KG1 (cell line): ENCODE measurements around the gene TRIM14.
A peak's percentile ranks its signal among the peaks of the same experiment; 100 is the strongest.
"Not testable (repeated sequence)": the region's sequence is repeated elsewhere in the genome, so short reads cannot be mapped to it uniquely, and the experiment has no call there.

ENCODE experiments used
- DNase-seq: peaks from one replicate; lab custom pipeline; 2025; lab: John Stamatoyannopoulos, UW

The TRIM14 gene

DNA sequence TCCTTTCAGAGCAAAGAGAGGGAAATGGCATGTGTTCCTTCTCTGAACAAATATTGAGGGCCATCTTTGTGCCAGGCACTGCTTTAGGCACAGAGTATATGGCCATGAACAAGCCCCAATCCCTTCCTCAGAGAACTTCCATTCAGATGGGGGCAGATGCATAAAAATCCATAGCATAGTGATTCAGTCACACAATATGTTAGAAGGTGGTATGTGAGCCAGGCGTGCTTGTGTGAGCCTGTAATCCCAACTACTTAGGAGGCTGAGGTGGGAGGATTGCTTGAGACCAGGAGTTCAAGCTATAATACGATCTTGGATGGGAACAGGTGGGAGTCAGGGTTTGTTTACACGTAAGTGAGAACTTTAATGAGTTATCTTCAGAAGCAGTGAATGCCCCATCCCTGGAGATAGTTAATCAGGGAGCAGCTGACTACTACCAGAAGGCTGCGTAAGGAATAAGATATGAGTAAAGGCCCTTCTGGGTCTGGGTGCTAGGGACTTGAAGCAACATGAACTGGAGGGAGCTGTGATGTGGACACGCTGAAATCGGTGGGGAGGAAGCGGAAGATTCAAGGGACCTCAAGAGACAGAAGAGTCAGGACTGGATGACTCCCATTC is 35.3 kb downstream of the TRIM14 start:
- no peak for DNase-seq

DNA sequence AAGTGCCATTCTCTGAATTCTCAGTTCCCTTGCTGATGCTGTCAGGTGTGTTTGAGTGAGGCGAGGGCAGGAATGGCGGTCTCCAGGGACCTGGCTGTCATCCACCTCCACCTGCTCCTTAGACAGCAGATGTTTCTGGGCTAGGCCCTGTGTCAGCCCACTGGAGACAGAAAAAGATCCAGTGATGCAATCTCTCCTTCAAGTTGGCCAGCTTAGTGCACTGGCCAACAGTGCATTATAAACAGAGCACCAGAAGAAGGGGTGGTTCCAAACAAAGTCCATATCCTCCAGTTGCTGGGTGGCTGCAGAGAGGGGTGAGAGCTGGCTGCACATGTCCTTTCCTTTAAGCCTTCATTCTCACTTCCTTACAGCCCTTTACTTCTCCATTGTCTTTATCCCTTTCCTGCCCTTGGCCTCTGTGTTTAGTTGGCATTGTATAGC is 35.9 kb downstream of the TRIM14 start:
- no peak for DNase-seq

DNA sequence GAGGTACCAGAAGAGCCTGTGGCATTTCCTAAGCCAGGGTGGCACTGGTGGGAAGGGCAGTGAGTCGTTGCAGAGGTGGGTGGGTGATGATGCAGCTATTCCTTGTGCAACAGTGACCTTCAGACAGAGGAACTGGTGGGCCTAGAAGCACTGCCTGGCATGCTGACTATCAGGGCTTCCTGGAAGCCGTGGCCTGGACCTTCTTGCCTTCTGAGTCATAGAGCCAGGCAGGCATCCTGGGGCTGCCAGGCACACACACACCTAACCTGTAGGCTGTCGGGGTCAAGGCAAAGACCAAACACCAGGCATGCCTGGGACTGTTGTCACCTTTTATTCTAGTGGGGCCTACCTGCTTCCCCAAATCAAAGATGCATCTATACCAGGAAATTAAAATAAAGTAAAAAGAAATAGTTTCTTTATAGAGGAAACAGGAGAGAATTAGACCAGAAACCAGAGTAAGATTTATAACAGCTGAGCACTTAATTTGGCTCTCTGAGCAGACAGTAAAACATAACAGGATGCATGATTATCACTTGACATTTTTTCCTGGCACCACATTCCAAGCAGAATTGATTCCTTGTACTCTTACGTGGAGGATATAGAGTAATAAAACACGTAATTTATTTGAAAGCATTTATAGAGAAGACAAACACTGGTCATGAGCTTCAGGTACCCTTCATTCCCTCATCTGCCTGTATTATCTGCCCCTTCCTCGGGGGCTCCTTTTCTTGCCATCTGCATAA is 37.4 kb downstream of the TRIM14 start:
- no peak for DNase-seq

DNA sequence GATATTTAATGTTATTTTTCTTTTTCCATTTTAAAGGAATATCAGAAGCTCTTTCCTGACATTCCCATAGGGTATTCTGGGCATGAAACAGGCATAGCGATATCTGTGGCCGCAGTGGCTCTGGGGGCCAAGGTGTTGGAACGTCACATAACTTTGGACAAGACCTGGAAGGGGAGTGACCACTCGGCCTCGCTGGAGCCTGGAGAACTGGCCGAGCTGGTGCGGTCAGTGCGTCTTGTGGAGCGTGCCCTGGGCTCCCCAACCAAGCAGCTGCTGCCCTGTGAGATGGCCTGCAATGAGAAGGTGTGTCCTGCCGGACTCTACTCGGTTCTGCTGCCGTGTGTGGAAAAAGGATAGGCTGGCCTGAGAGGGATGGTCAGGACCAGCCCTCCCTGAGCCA is 38.2 kb downstream of the TRIM14 start:
- DNase-seq: no peak

DNA sequence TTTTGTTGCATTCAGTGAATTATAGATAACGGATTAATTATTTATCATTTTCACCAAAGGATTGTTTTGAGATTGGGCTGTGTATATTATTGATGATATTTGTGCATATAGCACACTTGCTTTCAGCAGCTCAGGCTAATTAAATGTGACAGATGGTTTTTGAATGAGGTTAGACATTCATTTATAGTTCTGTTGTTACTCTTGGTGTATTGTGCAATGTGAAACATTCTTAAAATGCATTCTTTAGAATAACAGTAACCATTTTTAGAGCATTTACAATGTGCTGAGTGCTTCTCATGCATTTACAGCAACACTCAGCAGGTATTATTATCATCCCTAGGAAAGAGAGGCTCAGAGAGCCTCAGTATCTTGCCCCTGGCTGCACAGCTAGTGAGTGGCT is 38.7 kb downstream of the TRIM14 start:
- no peak for DNase-seq

DNA sequence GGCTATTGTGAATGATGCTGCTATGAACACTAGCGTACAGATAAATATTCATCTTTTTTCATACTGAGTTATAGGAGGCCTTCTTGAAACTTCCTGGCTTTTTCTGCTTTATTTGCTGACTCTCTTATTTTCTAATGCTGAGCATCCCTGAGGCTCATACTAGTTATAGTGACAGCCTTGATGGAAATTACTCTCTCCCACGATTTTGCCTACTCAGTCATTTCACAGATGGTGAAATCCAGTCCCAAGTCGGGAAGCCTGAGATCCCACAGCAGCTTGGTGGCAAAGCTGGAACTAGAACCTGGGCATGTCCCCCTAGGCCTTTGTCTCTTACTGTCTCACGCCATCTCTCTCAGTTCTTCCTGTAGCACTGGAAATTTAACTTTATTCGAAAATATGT is 40.1 kb downstream of the TRIM14 start:
- no peak for DNase-seq

DNA sequence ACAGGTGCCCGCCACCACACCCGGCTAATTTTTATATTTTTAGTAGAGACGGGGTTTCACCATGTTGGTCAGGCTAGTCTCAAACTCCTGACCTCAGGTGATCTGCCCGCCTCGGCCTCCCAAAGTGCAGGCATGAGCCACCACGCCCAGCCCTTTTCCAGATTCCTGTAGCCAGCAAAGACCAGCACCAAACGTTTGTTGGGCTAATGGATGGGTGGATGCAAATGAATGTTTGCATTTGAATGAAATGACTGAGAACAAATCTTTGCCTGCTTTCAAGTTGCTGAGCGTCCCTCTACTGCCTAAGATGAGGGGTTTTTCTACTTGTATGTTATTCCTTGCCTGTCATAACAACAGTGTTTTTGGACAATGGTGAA is 42.5 kb downstream of the TRIM14 start:
- not testable (repeated sequence) for DNase-seq

DNA sequence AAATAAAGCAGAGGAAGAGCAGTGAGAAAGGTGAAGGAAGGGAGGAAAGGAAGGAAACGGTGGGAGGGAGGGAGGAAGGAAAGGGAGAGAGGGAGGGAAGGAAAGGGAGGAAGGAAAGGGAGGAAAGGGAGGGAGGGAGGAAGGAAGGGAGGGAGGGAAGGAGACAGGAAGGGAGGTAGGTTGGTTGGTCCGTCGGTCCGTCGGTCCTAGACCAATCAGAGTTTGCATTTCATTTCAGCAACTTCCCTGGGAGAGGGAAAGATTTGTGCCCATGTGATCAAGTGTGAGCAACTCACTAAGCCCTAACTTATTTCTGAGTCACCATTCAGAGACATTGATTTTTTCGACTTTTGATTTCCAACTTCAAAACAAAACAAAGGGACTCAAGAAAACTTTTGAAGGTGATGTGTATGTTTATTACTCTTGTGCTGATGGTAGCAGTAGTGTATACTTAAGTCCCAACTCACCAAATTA is 43.7 kb downstream of the TRIM14 start:
- no peak for DNase-seq

DNA sequence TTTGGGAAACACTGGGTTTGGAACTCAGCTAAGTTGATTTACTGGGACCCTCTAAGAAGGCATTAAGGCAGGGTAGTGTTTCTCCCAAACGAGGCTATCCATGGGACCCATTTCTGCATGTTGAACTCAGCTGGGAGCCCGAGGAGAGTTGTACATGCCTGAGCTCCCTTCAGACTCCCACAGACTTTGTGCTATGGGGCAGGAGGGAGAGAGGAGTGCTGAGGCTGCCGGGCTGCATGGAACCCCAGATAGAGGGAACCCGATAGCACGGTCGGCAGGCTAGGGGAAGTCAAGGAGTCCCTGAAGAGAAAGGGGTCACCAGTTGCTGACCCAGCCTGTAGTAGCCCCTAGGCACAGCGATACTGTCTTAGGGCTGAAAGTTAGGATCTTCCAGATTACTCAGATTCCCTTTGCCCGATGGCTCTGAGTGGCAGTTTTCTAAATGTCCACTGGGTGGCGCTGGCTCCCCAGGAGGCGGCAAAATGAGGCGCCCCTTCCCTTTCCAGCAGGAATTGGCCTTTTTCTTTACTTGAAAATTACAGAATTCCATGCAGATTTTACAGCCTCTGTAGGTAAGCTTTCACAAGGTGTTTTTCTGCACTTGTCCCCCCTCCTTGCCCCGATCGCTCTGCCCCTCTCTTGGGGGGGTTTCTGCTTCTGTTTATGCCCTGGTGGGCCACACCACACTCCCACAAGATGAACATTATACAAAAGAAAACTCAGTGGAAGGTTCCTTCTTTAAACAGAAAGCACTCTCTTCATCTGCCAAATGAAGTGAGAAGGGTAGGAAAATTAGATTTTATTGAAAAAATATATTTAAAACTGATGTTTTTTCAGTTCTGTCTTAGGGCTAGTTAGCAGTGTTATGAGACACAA is 44.7 kb downstream of the TRIM14 start:
- DNase-seq: no peak

DNA sequence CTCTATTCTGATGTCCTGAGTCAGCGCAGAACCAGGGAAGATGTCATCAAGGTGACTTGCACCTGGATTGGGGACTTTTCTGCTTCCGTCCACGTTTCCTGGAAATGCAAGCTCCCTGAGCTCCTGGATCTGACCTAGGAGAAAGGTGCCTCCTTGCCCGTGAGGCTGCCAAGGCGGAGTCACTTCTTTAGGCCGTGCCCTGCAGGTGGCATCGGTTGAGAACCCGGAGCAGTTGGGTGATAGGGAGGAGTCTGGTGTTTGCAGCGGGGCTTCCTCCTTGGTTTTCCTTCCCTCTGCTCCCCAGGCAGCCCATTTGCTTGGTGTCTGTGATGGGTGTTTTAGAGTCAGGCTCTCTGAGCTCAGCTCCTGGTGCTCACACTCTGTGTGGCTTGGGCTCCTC is 47.3 kb downstream of the TRIM14 start:
- no peak for DNase-seq

DNA sequence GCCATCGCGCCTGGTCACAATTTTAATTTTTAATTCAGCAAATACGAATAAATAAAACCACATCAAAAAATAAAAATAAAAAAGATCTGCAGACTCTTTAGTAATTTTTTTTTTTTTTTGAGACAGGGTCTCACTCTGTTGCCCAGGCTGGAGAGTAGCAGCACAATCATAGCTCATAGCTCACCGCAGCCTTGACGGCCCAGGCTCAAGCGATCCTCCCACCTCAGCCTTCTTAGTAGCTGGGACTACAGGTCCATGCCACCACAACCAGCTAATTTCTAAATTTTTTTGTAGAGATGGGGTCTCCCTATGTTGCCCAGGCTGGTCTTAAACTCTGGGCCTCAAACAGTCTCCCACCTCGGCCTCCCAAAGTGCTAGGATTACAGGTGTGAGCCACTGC is 48.3 kb downstream of the TRIM14 start:
- DNase-seq: no peak

DNA sequence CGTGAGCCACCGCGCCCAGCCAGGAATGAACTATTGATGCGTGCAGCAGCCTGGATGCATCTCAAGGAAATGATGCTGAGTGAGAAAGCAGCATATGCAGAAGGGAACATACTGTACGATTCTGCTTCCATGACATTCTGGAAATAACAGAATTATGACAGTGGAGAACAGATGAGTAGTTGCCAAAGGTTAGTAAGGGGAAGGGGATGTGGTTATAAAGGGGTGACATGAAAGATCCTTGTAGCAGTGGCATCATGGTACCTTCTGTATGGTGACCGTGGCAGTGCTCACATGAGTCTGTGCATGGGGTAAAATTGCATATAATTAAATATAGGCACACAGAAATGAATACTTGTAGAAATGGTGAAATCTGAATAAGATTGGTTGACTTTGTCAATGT is 49.5 kb downstream of the TRIM14 start:
- no peak for DNase-seq

DNA sequence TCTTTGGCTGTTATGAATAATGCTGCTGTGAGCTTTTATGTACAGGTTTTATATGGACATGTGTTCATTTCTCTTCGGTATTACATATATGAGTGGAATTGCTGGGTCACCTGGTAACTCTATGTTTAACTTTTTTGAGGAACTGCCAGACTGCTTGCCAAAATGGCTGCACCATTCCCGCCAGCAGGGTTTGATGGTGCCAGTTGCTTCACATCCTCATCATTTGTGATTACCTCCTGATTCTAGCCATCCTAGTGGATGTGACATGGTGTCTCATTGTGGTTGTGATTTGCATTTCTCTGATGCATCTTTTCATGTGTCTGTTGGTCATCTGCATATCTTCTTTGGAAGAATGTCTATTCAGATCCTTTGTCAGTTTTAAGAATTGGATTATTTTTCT is 51.8 kb downstream of the TRIM14 start:
- DNase-seq: no peak

DNA sequence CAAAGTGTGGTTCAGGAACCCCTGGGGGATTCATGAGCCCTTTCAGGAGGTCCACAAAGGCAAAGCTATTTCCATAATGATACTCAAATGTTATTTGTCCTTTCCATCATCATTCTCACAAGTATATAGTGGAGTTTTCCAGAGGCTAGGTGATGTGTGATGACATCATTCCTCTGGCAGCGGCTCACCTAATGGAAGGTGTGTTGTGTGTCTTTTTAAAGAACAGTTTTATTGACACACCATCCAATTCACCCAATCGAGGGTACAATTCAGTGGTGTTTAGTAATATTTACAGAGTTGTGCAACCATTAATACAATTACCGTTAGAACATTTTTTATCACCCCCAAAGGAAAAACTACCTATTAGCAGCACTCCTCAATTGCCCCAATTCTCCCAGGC is 52.8 kb downstream of the TRIM14 start:
- DNase-seq: no peak

DNA sequence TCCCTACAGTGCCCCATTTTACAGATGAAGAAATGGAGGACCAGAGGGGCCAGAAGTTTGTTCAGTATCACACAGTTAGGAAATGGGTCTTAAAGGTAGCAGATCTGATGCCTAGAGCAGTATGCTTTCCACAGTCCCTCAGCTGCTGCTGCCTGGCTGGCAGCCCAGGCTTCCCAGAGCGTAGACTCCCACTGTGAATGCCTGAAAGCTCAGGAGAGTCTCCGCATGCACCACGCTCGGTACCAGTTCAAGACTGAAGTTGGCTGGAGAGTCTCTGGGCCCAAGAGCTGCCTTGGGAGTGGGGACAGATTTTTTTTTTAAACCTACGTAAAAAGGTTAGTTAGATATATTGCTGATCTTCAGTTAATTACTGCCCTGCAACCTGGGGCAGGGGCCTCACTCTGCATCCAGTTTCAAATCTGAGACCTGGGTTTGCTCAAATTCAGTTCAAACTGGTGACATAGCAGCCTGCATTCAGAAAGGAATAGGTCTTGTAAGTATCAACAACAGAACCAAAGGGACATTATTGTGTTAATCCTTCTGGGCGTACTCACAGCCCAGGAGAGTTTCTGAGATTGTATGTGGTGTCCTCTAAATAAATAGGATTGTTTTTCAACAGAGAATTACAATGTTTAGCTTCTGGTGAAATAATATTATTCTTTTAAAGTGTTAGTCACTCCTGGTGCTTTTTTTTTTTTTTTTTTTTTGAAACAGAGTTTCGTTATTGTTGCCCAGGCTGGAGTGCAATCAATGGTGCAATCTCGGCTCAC is 54.2 kb downstream of the TRIM14 start:
- DNase-seq: no peak

DNA sequence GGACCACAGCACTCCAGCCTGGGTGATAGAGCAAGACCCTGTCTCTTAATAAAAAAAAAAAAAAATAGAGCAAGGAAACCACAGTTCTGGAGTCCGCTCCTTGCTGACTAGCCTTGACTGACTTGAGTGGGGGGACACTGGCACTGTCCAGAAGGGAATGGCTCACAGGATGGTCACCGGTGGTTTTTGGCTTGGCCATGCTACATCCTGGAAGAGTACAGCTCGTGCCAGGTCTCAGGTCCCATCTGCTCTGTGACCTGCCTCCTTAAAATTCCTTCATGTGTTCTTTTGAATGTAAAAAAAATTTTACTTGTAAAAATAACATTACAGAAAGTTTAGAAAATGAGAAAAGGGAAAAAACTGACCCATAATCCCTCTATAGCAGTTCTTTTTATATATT is 56.9 kb downstream of the TRIM14 start:
- no peak for DNase-seq

DNA sequence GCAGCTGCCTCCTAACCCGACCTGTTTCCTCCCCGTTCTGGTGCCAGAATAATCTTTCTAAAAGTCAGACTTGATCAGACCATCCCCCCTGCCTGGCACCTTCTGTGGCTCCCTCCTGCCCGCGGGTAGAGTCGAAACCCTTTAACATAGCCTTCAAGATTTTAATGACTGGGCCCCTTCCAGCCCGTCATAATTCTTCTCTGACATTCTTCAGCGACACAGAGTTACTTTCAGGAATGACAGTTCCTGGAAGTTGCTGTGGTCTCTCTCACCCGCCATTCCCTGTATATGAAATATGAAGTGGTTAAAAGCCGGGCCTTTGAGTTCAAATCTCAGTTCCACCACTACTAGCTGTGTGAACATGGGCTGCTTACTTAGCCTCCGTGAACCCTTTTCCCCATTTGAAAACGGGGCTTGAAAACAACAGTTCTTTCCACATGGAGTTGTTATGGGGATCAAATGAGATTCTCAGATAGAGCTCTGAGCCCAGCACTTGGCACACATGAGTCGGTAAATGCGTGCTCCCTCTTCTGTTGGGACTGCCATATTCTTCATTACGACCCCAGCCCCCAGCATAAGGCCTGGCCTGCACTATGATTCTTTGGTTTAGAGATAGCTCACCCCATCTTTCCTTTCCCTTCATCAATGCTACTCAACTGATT is 61.8 kb downstream of the TRIM14 start:
- no peak for DNase-seq

DNA sequence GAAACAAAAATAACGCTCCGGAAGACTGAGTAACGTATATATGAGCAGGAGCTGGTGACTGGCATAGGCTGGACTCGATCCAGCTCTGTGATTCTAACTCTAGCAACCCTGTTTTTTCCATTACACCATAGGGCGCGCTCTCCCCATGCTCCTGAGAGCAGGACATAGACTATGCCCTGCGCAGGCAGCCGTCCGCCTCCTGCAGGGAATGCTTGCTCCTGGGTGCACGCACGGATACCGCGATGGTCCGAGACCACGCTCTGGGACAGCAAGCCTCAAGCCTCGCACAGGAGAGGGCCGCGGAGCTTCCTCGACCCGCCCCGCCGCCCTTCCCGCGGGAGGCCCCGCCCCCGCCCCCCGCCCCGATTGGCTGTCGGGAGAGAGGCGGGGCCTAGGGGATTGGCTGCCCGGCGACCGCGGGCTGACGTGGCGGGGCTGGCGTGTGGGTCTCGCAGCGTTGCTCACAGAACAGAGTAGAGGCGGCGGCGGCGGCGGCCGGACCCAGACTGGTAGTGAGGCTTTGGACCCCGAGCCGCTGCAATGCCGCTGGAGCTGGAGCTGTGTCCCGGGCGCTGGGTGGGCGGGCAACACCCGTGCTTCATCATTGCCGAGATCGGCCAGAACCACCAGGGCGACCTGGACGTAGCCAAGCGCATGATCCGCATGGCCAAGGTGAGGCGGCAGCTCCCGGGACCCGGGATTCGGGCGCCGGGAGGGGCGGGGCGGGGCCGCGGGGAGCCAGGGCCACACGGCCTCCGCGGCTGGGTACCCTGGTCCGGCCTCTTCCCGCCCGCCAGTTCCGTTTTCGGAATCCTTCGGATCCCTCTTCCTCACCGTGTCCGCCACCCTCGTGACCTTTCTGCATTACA is 62.5 kb downstream of the TRIM14 start, which contains the start of gene NANS:
TSS of gene NANS (plus strand) at position 464 of the 869 bp plus-strand sequence. CDS start at position 541, 77 bp downstream.
- peak; percentile 86 for DNase-seq

DNA sequence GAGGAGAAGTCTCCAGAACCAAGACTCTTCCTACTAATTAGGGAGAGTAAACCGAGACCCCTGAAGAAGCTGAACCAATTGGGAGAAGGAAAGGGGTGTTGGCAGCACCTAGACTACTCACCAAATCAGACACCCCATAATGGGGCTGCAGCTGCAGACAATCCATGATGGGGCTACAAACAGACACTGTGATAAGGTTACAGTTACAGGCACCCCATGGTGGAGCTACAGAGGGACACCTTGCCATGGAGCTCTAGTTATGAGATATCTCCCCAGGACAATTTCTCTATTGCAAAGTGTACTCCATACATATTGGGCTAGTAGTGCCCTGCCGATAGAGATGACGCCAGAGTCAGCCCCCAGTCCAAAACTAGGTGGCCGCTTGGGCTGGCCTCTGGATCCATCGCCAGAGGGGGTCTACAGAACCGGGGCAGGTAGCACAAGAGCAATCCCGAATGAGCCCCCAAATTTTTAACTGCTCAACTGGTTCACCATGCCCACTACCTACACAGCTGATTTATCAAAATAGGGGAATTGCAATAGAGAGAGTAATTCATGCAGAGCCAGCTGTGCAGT is 64.6 kb downstream of the TRIM14 start:
- no peak for DNase-seq

DNA sequence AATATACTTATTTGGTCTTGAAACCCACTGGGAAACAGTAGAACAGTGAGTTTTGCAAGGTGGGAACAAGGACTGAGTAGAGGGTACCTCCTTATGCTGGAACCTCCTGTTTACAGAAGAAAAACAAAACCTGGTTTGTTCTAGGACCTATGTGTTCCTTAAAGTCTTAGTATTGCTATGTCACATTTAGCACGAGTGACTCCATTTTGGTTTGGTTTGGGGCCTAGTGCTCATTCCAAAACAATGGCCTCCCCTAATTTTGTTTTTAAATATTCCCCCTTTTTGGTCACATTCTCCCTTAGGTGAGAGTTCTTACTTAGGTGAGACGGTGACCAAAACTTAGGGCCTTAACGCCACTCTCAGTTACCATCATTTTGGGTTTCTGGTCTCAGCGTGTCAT is 68.7 kb downstream of the TRIM14 start:
- DNase-seq: no peak
